Inflammatory macrophage treated with lipopolysaccharide for 1 hour (primary cell): ENCODE data around the gene ATP6V0D1.
A peak's percentile ranks its signal among the peaks of the same experiment; 100 is the strongest.
"Not testable (repeated sequence)": the region's sequence is repeated elsewhere in the genome, so short reads cannot be mapped to it uniquely, and the experiment has no call there.

ENCODE experiments used
- DNase-seq, 2 donors: peaks; one replicate each; pipeline ENCODE4 v3.0.0-alpha.2; 2020 to 2022

The ATP6V0D1 gene

DNA sequence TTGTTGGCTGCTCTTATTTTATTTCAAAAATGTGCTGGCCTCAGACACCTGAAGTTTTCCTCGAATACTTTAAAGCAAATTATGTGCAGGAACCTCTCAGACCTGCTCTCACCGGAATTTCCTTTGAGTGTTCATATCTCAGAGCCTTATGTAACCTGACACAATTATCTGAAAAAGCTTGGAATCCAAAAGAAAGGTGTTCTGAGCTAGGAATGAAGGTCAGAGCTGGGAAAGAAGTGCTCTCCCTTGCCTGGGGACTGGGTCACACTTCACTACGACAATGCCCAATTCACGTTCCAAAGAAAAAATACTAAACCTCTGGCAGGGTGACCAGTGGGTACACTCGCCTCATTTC, 56.7 kb downstream of the ATP6V0D1 start:
- DNase-seq, result no peak

DNA sequence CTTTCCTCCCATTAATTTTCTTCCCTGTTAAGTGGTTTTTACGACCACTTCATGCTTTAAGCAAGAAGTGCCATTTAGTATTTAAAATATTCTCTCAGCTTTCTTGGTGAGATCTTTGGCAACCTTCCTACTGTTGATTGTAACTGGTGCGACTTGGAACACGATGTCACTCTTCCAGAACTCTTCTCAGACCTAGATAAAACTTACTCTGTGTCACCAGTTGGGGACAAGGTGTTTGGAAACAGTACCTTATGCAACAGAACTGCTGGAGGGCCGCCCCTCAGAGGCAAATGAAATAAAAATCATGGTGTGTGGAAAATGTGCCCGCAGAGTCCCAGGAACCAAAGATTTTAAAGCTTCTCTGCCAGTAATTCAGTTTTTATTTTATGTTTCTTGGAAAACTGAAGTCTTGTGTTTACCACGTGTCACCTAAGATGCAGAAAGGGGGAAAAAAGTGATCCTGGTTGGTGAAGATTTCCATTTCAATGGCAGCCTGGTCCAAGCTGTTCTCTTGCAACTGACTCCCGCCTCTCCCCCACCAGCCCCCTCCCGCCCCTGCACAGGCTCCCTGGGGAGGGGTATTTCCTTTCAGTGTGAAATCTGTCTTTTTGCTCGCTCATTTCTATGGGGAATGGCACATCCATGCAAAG, 57.2 kb downstream of the ATP6V0D1 start:
- no peak for DNase-seq

DNA sequence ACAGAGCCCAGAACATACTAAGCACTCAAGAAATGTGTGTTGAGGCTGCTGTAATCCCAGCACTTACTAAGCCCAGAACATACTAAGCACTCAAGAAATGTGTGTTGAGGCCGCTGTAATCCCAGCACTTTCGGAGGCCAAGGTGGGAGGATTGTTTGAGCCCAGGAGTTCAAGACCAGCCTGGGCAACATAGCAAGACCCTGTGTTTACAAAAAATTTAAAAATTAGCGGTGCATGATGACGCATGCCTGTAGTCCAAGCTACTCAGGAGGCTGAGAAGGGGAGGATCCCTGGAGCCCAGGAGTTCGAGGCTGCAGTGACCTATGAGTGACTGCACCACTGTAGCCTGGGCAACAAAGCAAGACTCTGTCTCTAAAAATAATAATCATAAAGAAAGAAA, 57.9 kb downstream of the ATP6V0D1 start:
- no peak for DNase-seq

DNA sequence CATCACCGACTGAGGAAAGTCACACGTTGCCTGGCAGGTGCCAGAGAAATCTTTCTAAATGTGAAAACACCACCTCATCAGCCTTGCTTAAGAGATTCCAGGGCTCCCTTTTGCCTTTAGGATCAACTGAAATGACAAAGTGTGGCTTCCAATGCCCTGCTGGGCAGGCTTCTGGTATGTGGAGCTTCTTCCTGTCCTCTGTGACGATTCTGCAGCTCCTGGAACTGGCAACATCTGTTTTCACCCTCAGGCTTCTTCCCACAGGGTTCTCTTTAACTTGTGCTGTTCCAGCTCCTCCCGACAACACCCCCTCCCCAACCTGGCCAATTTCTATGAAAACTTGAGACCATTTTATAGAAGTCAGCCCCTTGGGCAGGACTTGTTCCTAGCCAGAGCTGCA, 59.9 kb downstream of the ATP6V0D1 start:
- DNase-seq, result no peak

DNA sequence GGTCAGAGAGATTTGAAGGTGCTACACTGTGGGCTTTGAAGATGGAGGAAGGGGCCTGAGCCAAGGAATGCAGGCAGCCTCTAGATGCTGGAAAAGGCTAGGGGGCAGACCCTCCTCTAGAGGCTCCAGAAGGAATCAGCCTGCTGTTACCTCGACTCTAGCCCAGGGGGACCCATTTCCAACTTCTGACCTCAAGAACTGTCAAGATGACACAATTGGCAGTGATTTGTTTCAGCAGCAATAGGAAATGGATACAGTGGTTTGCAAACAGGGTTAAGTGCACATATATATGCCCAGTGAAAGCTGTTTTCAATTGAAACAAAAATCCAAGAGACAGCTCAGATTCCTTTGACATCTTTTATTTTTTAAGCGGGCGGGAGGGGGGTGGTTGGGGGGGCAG, 61.0 kb downstream of the ATP6V0D1 start:
- DNase-seq, result no peak

DNA sequence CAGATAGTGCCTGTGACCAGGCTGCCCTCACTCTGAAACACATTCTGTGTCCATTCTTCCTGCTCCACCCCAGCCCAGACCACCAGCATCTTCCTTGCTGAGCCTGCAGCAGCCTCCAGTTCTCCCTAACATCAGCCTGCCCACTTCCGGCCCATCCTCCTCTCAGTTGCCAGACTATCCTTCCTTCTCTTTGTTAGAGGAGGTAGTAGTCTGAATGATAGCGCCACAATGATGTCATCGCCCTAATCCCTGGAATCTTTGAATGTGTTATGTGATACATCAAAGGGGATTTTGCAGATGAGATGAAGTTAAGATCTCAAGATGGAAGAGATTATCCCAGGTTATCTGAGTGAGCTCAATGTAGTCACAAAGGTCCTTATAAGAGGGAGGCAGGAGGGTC, 61.5 kb downstream of the ATP6V0D1 start:
- DNase-seq, result no peak

DNA sequence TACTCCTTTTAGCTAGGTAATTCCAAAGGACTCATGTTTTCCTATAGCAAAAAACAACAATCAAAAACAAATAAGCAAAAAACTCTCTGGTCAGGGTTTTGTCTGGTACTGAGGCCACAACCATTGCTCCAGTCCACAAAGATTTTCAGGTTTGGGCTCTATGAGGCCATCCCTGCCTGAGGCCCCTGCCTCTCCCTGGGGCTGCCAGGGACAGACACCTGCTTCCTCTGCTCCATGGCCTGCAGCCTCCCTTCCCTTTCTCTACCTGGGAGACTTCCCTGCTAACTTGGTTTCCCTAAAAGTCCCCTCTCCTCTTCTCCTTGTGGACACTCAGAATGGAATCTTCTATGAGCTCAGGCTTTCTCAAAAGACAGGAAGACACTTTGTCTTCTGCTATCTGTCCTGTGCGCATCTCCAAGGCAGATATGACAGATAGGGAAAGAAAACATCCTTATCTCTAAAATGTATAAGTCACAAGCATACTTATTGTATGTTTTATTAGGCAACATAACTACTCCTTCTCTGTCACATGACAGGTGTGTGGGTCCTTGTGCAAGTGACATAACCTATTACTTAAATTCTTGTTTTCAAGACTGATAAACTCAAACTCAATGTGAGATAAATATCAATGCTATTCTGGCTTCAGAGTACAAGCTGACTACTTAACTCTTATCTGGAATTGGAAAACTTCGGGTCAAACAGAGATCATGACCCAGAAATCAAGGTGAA, 63.5 kb downstream of the ATP6V0D1 start:
- no peak for DNase-seq

DNA sequence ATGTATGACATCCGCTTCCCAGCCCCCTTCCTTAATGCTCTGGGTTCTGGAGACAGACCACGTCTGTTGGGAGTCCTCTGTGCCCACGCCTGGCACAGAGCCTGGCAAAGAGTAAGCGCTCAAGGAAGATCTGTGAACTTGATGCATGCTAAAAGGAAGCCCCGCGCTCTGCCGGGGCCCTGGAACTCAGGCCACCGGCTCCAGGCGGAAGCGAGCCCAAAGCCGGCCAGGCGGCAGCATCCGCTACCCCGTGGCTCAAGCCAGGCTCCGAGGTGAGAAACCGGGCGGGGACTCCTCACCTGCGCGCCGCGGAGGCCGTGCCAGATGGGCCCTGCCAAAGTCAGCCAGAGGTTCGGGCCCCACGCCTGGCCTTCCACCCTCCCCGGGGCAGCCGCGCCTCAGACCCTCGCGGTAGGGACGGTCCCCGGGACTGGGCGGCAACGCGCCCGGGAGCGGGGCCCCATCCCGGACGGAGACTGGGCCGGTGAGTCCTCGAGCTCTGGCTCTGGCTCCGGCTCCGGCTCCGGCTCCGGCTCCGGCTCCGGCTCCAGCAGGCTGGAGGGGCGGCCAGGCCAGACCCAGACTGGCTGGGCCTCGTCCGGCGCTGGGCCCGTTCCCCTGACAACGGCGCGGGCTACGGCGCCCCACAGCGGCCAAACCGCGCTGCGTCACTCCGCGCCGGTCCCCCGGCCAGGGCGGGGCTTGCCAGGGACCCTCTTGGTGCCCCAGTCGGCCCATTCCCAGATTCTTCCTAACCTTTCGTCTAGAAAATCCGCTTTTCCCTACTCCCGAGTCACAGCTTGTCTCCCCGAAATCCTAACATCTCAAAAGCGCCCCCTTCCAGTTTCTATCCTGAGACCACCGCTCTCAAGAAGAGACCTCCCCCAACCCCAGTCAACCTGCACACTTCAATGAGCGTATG, 64.8 kb downstream of the ATP6V0D1 start, which contains the start of gene ZDHHC1:
TSS of gene ZDHHC1 (minus strand) at position 606 of the 922 bp plus-strand sequence. CDS start 8,702 bp downstream, outside the sequence.
- peak in 1 of 2 donors; percentile 44 for DNase-seq

DNA sequence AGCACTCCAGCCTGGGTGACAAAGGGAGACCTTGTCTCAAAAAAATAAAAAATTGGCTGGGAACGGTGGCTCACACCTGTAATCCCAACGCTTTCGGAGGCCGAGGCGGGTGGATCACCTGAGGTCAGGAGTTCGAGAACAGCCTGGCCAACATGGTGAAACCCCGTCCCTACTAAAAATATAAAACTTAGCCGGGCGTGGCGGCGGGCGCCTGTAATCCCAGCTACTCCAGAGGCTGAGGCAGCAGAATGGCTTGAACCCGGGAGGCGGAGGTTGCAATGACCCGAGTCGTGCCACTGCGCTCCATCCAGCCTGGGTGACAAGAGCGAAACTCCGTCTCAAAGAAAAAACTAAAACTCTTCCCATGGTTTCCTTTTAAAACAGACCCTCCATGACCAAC, 65.5 kb downstream of the ATP6V0D1 start:
- not testable (repeated sequence) for DNase-seq

DNA sequence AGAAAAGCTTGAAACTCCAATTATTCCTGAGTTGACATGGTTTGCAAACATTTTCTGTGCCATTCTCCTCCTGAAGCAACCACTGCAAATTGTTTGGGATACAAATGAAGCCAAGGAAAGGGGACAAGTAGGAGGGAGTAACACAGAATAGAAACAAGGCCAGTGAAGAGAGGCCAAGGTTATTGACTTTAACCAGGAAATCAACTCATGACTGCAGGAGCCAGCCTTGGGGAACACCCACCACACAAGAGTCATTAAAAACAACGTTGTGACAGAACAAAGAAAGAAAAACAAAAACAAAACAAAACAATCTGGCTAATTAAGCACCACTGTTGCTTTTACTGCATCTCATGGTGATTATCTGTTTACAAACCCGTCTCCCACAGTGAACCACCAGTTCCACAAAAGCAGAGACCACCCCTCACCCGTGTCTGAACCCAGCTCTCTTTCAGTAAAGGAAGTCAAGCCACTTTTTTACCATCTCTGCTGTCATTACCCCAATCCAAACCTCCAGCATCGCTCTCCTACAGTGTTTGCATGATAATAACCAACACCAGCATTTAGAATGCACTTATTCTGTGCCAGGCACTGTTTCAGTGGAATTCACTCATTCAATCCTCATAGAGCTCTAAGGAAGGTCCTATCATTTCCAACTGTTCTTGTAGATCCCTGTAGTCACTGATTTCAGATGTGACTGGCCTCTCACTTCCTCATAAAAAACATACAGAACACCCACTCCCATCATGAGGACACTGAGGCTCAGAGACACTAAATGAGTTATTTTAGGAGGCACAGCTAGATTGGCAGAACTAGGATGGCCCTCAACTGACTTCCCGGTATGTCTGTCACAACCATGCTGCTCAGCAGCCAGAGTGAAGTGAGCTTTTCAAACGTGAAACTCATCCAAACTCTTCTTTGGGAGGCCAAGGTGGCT, 66.7 kb downstream of the ATP6V0D1 start:
- DNase-seq, result peak; percentile 49 to 79

DNA sequence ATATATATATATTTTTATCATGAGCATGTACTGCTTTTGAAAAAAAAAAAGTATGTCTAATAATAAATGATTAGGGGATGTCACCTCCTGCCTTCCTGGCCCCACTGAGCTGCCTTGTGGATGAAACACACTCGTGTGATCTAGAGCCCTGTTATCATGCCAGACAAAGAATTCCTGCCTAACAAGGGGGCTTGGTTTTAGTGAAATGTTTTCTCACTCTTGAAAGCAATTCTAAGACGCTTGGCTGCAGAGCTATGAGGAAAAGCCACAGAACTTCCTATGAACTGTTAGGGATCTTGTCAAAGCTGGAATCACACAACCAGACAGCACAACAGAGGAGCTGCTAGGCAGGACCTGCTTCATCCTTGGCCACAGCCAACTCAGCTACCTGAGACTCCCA, 68.7 kb downstream of the ATP6V0D1 start:
- no peak for DNase-seq

DNA sequence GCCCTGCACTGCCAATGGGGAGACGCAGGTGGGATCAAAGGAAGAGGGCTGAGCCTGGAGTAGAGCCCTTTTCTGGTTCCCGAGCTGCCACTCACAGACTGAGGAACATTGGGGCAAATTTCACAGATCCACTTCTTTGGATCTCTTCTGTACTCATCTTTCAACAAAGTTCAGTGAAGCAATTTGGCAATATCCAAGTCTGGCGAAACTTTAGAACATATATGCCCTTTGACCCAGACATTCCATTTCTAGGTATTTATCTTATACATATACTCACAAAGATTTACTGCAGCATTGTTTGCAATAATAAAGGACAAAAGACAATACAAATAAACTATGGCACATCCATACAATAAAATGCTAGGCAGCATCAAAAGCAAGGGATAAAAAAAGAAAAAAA, 69.6 kb downstream of the ATP6V0D1 start:
- no peak for DNase-seq

DNA sequence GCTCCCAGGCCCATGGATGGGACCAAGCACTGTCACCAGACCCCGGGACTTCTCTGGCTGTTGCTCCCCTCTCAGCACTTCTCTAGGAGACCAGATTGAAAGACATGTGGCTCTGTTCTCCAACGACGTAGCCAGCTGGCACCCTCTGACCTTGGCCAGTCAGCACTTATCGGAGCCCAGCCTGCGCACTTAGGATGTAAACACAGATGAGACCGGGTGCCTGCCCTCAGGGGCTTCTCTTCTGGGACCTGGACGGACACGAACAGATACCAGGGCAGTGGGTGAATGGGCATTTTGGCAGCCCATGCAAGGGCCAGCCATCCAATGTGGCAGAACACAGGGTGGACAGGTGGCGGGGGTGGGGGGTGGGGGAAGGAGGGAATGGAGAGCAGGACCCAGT, 71.3 kb downstream of the ATP6V0D1 start:
- DNase-seq, result no peak

DNA sequence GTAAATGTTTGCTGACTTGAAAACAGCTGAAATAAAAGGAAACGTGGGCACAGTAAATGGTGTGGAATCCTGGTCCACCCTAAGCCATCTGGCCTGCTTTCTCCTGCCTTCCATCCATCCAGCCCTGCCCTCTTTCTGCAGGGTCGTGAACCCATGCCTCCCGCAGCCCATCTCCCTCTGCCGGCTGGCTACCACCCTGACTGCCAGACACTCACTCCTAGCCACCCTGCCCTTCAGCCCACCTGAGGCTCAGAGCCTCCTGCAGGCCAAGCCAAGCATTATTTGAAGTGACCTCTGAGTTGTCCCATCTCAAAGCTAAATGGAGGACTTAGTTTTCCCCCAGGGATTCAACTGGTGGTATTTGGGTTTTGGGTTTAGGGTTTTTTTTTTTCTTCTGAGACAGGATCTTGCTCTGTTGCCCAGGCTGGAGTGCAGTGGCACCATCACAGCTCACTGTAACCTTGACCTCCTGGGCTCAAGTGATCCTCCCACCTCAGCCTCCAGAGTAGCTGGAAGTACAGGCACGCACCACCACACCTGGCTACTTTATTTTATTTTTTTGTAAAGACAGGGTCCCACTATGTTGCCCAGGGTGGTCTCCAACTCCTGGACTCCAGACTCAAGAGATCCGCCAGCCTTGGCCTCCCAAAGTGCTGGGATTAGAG, 73.0 kb downstream of the ATP6V0D1 start:
- DNase-seq, result no peak

DNA sequence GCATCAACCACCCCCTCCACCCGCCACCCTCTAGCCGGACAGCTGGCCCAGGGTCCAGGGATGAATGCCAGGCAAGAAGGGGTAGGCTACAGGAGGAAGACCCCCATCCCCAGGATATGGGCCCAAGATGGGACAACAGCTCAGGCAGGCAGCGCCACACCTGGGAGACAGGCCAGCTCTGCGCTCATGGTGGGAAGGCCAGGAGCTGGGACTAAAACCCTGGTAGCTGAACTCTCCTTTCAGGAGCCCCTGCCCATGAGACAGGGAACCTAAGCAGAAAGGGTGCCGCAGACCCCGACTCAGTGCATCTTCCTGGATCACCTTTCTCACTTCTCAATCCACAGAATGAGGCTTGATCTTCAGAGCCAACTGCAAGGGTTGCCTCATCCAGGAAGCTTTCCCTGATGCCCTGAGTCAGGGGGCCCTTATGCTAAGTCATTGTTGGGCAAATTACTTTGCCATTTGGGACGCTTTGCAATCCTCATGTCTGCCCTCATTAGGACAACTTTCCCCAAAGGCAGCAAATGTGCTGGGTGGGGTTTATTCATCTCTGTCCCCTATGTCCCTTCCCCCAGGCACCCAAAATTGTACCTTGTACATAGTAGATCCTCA, 73.7 kb downstream of the ATP6V0D1 start:
- no peak for DNase-seq

DNA sequence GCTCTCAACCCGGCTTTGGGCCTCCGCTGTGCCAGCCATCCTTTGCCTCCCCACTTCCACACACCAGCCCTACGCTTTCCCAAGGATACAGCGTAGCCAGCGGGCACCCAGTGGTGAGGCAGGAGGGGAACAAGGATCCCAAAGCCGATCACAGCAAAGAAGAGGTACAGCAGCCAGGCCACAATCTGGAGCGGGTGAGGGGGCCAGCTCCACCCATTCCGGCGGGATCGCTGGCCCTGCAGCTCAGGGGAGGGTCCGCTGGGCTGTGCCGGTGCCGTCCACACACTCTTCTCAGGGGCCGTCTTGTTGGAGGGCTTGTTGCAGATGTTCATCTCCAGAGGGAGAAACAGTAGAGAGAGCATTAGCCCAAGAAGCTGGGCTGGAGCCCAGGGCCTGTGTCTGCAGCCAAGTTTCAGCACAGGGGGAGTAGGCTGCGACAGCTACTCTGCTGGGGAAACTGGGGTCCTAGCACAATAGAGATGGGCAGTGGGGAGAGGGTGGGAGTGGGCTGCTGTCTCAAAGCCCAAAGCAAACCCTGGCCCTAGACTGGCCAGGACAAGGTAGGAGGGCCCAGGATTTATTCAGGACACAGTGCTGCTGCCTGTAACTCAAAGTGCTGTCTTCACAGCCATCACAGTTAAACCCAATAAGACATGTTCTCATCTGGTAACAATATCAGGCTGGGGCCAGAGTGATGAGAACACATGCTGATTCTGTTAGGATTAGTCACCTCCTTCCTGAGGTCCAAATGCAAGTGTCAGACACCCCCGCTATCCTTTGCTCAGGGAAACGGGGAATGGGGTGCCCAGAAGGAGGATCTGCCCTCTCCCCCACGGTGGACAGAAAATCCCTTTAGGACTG, 74.6 kb downstream of the ATP6V0D1 start:
- DNase-seq, result no peak

DNA sequence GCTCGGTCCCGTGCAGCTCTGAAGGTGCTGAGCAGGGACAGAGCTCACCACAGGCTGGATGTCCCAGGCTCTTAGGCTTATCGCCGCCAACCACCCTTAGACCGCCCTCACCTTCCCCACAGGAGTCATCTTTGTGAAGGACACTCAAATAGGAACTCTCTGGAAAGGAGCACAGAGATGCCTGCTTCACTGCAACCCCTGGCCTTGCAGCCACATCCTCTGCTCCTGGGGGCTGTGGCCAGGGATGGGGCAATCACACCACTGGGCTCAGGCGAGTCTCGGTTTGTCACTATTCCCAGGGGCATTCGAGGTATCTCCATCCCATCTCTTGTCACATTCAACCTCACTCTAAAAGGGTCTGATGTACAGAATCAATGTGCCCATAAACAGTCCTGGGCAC, 75.6 kb downstream of the ATP6V0D1 start:
- DNase-seq, result no peak

DNA sequence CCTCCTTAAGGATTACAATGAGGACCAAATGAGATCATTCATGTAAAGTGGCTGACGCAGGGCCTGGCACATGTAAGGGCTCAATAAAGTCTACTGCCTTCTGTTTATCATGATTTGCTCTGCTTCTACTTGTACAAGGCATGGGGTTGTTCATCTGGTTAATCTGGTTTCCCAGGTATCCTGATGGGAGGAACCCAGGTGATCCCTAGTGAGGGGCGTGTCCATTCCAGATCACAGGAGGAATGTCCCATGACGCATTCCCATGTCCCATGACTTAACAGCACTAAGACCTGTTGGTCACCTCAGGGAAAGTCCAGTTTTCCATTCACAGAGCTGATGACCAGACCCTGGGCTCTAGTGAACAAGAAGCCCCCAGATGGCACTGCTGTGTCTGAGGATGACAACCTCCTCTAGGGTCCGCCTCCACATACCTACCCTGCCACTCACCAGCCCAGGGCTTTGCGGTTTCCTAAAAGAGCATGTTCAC, 76.2 kb downstream of the ATP6V0D1 start:
- no peak for DNase-seq

DNA sequence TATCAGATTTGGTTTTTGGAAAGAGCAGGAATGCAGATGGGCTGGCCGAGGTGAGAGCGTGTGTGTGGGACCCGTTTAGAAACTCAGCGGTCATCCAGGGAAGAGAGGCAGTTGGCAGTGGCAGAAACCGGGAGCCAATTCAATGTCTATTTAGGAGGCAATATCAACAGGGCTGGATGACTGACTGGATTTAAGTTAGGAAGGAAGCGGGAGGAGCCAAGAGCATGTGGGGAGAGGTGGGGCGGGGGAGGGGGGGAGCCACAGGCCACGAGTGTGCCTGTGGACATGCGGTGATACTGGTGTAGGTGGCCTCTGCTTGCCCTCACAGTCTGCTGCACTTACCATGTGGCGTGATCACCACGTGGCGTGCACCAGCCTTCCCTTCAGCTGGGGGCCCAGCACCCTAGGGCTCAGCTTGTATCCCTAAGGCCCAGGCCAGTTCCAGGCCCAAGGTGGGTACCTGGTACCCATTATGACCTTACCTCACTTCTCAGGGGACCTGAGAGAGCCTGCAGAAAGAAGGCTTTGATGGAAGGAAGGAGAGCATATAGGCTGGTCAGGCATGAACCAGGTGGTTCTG, 76.9 kb downstream of the ATP6V0D1 start:
- DNase-seq, result no peak

DNA sequence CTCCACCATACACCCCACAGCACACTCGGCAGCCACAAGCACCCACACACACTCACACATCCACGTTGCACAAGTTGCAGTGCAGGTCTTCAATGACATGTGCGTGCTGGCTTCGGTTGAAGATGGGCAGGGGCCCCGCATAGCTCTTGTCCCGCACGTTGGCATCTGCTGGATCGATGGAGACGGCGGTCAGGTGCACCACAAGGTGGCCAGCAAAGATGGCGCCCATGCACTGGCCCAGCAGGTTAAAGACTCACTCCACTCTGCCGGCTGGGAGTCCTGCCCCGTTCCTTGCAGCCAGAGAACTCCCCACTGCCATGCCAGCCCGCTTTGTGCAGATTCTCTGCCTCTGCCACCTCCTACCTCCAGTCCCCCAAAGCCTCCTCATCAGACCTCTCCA, 80.1 kb downstream of the ATP6V0D1 start:
- no peak for DNase-seq
